Hippocampal formation (tissue), 2 donors: ENCODE data around the gene CDC45.

Source experiments
- DNase-seq, 2 donors: peaks; one replicate each; lab custom pipeline; 2025; lab: John Stamatoyannopoulos, UW

Gene CDC45

DNA sequence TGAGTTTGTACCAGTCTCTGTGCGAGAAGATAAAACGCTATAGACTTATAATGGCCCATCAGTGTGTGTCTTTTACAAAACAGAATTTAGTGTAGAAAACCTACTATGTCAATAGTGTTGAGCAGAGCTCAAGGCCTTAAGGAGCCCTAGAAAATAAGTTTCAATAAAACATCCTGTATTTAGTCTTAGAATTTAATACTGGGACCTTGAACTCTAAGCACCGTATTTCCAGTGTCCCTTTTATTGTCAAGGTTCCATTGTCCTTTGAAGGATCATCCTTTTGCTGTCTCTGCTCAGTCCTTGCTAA is 16.6 kb downstream of the CDC45 start:
- DNase-seq: no peak

DNA sequence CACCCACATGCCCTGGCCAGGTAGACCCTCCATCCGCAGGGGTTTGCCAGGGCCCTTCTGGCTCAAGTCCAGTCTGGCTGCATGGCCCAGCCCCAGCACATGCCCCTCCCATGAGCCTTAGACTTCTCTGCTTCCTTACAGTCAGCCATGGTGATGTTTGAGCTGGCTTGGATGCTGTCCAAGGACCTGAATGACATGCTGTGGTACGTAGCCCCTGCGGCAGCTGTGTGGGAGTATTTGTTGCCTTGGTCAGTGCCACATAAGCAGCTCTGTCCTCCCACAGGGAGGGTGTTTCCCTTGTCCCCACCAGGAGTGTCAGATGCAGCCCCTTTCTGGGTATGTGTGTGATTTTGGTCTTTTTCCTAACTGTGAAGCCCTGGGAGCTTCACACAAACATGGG is 17.5 kb downstream of the CDC45 start:
- DNase-seq: no peak

DNA sequence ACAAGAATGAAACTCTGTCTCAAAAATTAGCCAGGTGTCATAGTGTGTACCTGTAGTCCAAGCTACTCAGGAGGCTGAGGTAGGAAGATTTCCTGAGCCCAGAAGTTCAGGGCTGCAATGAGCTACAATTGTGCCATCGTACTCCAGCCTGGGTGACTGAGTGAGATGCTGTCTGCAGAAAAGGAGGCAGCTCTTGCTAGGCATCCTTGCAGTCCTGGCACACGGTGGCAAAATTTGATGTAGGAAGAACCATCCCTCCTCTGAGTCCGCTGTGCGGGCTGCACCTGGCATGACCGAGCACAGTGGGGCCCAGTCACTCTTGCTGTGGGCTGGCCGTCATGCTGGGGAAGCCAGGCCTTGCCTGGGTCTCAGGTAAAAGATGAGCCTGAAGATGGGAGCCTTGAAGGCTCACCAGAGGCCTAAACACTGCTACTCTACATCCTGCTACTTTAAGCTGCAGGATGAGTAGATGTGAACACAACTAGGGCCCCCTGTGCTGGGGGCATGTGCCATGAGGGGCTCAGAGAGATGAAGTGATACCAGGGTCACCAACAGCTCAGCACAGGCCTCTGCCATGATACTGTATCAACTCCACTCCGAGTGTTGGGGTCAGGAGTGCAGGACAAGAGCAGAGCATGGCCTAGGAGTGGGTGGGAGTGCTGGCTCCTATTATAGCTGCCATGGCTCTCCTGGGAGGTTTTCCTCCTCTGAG is 18.6 kb downstream of the CDC45 start:
- DNase-seq: no peak

DNA sequence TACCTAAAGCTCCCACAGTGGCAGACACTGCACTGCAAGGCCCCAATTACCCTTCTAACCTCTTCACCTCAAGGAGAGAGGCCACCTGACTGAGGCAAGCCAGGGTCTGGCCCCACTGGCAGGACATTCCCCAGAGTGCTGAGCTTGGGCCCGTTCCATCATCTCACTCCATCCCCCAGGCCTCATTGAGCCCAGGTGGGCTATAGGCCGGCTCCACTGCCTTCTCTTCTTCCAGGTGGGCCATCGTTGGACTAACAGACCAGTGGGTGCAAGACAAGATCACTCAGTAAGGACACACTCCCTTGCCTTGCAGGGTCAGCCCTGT is 19.1 kb downstream of the CDC45 start:
- no peak for DNase-seq

DNA sequence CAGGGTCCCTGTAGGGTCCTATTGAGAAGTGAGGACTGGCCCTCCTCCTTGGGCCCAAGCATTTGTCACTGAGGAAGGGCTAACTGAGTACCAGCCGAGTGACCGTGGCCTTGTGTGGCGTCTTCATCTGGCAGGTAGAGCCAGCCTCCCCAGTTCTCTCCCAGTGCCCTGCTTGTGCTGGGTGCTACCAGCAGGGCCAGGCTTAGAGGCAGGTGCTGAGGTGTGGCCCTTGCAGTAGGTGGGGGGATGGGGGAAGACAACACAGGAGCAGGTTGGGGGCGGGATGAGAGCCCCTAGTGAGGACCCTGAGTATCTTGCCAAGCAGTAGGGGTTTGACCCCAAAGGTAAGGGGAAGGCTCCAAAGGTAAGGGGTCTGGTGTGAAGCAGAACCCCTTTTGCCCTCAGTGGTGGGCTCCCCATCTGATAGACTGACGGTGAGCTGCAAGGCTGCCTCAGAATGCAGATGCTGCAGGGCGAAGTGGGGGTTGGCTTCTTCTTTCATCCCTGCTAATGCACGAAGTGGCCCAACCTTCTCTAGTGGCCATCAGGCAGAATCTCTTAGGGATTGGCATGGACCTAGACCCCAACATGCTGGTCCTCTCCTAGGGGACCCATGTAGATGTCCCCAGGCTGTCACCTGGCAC is 19.6 kb downstream of the CDC45 start:
- no peak for DNase-seq

DNA sequence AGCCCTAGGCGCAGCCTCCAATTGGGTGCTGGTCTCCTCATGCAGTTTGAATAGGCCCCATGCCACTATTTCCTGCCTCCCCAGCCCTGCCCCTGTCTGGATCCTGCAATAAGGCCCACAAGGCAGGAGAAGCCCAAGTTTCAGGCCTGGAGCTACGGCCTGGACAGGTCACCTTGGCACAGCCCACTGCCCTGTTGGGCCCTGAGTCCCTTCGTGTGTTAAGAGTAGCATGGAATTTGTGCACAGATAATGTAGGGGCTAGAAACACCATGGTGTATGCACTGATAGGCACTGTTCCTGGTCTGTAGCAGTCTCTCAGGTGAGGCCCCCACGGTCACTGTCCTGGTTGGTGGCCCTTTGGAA is 20.1 kb downstream of the CDC45 start:
- no peak for DNase-seq

DNA sequence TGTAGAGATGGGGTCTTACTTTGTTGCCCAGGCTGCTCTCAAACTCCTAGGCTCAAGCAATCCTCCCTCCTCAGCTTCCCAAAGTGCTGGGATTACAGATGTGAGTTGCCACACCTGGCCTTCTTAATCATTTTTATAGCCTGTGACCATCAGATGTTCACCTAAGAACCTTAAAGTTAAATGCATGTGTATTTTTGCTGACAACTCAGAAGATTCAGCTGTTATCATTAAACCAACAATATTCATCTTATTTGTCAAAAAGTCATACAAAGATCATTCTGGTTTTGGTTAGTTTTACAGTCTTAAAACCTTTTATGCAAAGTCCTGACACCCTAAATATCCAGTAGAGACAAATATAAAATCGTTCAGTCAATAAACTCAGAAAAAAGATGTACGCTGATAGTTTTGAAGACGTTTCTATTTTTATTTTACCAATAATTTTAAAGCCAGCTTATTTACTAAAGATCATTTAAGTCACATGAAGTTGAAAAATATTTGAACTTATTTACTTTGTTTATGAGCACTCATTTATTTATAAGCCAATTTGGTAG is 22.3 kb downstream of the CDC45 start:
- no peak for DNase-seq

DNA sequence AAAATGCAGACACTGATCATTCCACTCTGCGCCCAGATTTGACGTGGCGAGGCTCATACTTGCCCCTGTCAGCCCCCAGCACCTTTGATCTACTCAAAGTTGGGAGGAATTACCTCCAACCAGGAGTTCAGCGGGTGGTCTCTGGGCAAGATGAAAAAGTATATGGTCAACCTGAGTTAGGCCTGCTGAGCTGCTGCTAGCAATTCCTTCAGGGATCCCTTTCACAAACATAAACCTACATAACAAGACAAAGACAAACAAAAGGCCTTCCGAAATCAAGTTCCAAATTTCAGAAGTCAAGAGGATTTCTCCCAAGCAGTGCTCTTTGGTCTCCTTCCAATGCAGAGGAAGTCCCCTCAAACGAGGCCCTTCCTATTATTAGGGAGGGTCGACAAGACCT is 23.6 kb downstream of the CDC45 start:
- DNase-seq: no peak

DNA sequence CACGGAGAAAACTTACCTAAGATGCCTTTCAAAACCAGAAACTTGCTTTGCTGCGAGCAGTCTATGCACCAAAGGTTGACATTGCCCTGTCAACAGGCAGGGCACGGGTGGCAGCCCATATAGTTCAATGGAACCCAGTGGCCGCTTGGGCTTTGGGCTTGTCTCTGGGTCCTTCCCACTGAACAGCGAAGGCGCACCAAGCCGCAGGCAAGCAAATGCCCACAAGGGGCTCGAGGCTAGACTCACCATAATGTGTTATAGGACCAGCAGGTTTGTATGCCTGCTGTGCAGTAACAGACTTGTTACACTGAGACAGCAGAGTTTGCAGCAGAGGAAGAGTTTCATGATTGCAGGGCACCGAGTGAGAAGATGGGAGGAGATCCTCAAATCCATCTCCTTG is 24.1 kb downstream of the CDC45 start:
- no peak for DNase-seq

DNA sequence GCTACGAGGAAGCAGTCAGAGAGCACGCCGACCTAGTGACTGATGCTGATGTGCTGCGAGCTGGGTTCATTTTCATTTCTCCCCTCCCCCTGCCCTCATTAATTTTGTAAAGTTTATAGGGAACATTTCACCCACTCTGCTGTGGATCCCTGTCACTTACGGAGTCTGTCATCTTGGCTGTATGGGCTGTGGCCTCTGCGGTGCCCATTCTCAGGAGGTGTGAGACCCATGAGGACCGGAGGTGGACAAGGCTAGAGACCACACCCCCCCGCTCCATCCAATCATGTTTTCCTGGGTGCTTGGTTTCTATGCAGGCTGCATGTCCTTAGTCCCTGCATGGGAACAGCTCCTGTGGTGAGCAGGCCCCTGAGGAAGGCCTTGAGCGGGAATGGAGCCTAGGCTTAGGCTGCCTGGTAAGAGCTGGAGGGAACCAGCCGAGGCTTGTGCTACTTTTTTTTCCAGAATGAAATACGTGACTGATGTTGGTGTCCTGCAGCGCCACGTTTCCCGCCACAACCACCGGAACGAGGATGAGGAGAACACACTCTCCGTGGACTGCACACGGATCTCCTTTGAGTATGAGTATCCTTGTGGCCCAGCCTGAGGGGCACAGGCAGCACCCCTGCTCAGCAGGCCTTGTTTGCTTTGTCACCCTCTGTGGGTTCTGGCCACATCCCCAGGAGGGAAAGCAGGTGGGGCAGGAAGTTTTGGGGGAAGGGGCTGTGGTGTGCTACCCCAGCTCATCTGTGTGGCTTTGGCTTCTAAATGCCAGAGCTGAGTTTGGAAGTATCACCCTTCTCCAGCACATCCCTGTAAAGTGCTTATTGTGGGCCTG is 25.4 kb downstream of the CDC45 start:
- DNase-seq: no peak

DNA sequence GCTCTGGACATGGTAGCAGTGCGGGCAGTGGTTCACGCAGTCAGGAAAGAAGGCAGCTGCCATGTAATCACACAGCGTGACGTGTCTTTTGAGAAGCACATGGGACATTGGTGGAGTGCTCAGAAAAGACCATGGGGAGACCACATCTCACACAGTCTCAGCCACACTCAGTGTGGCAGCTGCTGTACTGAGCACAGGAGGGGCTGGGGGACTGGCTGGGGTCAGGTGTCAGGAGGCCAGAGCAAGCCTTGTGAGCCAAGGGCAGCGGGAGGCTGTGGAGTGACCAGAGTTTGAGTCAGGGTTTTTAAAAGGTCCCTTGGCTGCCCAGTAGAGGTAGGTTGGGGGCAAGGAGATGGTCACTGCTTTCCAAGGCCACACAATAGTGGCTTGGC is 26.0 kb downstream of the CDC45 start:
- DNase-seq: no peak

DNA sequence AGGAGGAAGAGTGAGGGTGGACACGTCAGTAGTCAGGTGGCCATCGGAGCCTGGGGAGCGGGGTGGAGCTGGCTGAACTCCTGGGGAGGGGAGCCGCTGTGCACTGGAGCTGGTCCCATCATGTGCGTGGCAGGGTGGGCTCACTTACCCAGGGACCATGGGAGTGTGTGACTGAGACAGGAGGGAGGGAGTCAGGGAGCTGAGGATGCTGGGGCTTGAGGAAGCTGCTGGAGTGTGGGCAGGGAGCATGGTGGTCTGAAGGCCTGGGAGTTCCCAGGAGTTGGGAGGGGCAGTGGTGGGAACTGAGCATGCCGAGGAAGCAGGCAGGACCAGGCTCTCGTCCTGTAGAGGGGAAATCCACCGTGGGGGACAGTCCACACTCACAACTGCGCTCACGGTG is 26.5 kb downstream of the CDC45 start:
- DNase-seq: no peak

DNA sequence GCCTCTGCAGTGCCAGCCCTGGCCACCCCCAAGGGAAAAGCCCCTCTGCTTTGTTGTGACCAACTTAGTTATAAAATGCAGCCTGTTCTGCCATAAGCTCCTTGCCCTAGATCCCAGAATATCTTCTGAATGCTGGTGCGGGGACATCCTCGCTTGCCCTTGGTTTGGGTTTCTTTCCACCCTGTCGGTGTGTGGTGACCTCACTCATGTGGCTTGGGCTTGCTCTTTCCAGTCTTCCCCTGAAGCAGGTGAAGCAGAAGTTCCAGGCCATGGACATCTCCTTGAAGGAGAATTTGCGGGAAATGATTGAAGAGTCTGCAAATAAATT is 27.8 kb downstream of the CDC45 start:
- no peak for DNase-seq

DNA sequence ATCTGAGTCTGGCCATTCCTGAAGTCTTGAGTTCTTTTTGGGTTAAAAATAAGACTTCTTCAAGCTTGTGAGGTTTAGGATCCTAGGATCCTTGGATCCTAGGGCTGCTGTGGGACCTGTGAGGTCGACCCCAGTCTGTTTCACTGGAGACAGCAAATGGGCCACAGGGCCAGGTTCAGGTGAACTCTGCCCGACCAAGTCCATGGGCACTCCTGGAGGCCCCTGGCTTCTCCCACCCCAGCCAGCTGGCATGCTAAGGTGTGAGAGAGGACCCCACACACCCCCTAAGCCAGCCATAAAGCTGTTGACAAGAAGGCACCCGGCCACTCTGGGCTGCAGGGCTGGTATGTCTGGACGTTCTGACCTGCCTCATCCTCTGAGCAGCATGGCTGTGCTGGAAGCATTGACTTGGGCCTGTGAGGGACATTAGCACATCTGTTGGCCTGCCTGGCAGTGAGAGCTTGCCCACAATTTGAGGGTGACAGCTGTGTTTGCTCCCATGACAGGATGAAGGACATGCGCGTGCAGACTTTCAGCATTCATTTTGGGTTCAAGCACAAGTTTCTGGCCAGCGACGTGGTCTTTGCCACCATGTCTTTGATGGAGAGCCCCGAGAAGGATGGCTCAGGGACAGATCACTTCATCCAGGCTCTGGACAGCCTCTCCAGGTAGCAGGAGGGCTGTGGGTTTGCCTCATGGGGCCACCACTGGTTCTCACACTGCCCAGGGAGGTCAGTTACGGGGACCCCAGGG is 28.5 kb downstream of the CDC45 start:
- DNase-seq: no peak

DNA sequence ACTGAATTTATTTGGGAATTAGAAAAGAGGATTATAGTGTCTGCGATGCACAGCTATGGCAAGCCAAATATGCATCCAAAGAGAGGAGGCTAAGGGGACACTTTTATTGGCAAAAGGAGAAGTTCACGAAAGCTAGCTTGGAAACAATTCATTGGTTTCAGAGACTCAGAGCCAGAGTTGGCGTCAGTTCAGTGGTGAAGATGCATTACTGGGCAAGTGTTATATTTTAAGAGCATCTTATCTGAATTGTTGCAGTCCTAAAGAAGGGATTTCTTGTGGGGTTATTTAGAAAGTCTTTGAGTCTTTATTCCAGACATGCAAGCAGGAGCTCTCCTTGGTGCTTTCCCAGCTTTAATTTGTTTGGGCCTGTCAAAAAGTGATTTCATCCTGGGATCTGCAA is 29.5 kb downstream of the CDC45 start:
- DNase-seq: no peak

DNA sequence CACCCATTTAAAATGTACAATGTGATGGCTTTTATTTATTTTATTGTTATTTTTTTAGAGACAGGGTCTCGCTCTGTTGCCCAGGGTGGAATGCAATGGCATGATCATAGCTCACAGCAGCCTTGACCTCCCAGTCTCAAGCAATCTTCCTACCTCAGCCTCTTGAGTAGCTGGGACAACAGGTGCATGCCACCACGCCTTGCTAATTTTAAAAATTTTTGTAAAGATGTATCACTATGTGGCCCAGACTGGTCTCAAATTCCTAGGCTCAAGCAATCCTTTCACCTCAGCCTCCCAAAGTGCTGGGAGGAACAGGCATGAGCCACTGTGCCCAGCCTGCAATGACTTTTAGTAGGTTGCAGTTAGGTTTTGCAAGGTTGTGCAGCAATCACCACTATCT is 30.2 kb downstream of the CDC45 start:
- no peak for DNase-seq

DNA sequence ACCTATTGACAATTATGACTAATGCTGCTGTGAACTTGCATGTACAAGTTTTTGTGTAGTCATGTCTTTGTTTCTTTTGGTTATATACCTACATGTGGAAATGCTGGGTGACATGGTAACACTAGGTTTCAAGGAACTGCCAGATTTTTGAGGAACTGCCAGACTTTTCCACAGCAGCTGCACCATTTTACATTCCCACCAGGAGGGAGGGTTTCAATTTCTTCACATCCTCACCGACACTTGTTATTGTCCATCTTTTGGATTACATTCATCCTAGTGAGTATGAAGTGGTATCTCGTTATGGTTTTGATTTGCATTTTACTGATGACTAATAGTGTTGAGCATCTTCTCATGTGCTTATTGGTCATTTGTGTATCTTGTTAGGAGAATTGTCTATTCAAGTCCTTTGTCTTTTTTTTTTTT is 31.2 kb downstream of the CDC45 start:
- DNase-seq: no peak

DNA sequence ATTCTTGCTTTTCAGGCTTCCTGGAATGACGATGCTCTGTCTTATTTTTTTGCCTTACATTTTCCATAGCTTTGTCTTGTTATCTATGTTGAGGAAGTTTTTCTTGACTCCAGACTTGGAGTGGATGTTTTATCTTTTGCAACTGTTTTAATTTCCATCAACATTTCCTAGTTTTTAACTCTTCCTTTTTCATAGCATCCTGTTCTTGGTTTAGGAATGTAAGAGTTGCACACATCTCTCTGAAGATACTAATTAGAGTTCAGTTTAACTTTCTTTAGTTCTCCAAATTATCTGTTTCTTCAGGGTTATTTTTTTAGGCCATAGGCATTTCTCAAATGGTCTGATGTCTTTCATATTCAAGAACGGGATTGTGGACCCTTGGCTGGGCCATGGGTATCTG is 34.1 kb downstream of the CDC45 start:
- no peak for DNase-seq

DNA sequence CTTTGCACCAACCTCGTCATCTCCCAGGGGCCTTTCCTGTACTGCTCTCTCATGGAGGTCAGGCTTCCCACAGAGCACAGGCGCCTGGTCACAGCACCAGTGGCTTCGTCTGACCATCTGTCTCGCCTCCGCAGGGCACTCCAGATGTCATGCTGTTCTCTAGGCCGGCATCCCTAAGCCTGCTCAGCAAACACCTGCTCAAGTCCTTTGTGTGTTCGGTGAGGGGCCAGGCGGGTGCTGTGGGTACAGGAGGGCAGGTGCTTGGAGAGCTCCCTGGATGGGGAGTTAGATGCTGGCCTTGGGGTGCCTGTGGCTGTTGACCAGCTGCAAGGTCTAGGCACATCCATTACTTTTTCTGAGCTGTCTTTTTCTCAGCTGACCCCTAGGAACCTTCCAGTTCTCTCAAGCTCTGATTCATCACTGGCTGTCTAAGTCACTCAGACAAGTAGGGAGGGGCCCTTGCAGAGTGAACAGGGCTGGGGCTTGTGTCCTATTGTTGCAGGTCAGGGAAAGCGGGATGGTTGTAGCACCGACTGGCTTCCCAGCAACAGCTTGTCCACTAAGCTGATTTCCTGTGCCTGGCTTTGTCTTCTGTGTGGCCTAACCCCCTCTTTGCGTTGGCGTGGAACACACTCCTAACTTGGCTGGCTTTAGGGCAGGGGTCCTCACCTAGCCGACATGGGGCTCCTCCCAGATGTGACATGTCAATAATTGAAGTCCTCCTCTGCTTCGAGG is 35.3 kb downstream of the CDC45 start:
- no peak for DNase-seq

DNA sequence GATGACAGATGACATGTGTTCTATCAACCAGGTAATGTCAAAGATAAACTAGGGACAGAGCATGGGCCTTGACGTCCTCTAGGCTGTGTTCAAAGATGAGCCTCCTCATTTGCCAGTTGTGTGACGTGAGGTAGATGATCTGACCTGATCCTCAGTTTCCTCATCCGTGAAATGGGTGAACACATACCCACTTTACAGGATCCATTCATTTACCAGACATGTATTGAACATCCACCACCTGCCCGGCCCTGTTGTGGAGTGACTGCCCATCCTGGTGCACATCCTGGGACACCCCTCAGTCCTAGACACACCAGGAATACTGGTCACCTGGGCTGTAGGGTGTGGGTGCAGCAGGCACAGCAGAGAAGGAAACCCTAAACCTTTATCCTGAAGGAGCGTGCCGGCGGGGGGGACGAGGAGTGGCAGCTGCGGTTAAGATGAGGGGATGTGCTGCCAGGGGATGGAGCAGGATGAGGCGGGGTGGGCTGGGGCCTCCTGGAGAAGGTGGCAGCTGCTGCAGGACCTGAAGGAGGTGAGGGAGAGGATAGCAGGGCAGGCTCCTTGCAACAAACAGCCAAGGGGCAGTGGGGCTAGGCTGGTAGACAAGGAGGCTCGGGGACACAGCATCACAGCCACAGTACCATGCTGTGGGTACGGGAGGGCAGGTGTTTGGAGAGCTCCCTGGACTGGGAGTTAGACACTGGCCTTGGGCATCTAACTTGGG is 36.1 kb downstream of the CDC45 start:
- DNase-seq: no peak
